OCI-LY3 (cell line): ENCODE measurements around the gene TTLL8.
"Not testable (repeated sequence)": the region's sequence is repeated elsewhere in the genome, so short reads cannot be mapped to it uniquely, and the experiment has no call there.

Source experiments
- H2AFZ ChIP-seq: fragments of 200-600, 300-600 bp; shearing (Covaris generic); 2 replicates; pipeline ENCODE4 v1.6.0; 2014; ENCODE audit warnings: antibody characterized with exemption, low read depth, low read length
- H3K27ac ChIP-seq: fragments of 200-600, 300-600 bp; sonication (generic); 2 replicates; pipeline ENCODE4 v1.5.1; 2014; ENCODE audit warnings: mild to moderate bottlenecking, low read length, moderate library complexity, mixed read lengths
- H3K27me3 ChIP-seq: fragments of 200-600, 300-600 bp; sonication (generic); 2 replicates; pipeline ENCODE4 v1.6.1; 2014; ENCODE audit warnings: low read depth, low read length, mixed read lengths
- H3K36me3 ChIP-seq: fragments of 200-600, 300-600 bp; sonication (generic); replicated peaks from 2 replicates; pipeline ENCODE3; 2014; ENCODE audit warnings: low read depth, low read length, mixed read lengths
- H3K4me1 ChIP-seq: fragments of 300-600, 200-600 bp; sonication (generic); 2 replicates; pipeline ENCODE4 v1.6.1; 2014; ENCODE audit warnings: low read length, mixed read lengths
- H3K4me2 ChIP-seq: fragments of 200-600, 300-600 bp; sonication (generic); 2 replicates; pipeline ENCODE4 v1.6.1; 2014; ENCODE audit warnings: low read length, mixed read lengths
- H3K4me3 ChIP-seq: fragments of 300-600, 200-600 bp; sonication (generic); 2 replicates; pipeline ENCODE4 v1.5.1; 2014; ENCODE audit warnings: antibody characterized with exemption, mild to moderate bottlenecking, low read length, moderate library complexity
- H3K79me2 ChIP-seq: fragments of 300-600, 200-600 bp; shearing (Covaris generic); 2 replicates; pipeline ENCODE4 v1.6.1; 2014; ENCODE audit warnings: mild to moderate bottlenecking, low read length, mixed read lengths
- H3K9ac ChIP-seq: fragments of 300-600, 200-600 bp; shearing (Covaris generic); 2 replicates; pipeline ENCODE4 v1.6.0; 2014; ENCODE audit warnings: mild to moderate bottlenecking, low read length, moderate library complexity
- H3K9me3 ChIP-seq: fragments of 200-600, 300-600 bp; shearing (Covaris generic); 2 replicates; pipeline ENCODE4 v1.6.1; 2014; ENCODE audit warnings: low read length, mixed read lengths; ENCODE audit not compliant: insufficient read depth
- H4K20me1 ChIP-seq: fragments of 200-600, 300-600 bp; sonication (generic); 2 replicates; pipeline ENCODE4 v1.6.1; 2016; ENCODE audit warnings: low read length, mixed read lengths; ENCODE audit not compliant: insufficient read depth
- EZH2phosphoT487 ChIP-seq: fragments of 200-600 bp; shearing (Covaris generic); IDR thresholded peaks from 2 replicates; pipeline ENCODE4 v1.6.1; 2018; ENCODE audit warnings: antibody characterized with exemption, mixed run types, low read depth
- TF ChIP-seq, protein P1 (sequence below): fragments of 200-600, 300-600 bp; sonication (generic); IDR thresholded peaks from 2 replicates; pipeline ENCODE4 v1.5.1; 2014; ENCODE audit warnings: antibody characterized with exemption, low read length, low read depth

TTLL8 gene

DNA sequence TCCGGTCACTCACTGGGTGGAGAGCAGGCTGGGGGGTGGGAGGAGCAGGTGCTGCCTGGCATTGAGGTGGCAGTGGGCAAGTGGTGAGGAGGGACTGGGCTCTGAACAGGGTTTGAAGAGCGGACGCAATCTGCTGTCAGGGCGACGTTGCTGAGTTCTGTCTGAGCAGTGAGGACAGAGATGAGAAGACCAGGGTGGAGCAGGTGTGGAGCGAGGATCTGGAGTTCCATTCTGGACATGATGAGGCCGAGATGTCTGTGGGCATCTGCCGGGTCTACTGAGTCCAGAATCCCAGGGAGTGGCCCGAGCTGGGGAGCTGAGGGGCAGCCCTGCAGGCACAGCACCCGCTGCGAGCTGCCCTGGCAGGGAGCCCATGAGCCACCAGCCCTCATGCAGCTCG lies 29.5 kb upstream of the TTLL8 start:
- Histone ChIP-seq H4K20me1 (no peaks in the 10 kb centered on the region), H3K27me3 (no peaks in the 10 kb centered on the region), H3K4me1 (no peaks in the 10 kb centered on the region), H3K4me3 (no peak overlapping the region), H3K36me3 (no peaks in the 10 kb centered on the region), H3K9ac (no peak overlapping the region), H3K9me3 (no peaks in the 10 kb centered on the region), H3K4me2 (no peak overlapping the region), H2AFZ (no peak overlapping the region), H3K27ac (no peak overlapping the region), H3K79me2 (no peaks in the 10 kb centered on the region)
- TF ChIP-seq, protein P1, sequence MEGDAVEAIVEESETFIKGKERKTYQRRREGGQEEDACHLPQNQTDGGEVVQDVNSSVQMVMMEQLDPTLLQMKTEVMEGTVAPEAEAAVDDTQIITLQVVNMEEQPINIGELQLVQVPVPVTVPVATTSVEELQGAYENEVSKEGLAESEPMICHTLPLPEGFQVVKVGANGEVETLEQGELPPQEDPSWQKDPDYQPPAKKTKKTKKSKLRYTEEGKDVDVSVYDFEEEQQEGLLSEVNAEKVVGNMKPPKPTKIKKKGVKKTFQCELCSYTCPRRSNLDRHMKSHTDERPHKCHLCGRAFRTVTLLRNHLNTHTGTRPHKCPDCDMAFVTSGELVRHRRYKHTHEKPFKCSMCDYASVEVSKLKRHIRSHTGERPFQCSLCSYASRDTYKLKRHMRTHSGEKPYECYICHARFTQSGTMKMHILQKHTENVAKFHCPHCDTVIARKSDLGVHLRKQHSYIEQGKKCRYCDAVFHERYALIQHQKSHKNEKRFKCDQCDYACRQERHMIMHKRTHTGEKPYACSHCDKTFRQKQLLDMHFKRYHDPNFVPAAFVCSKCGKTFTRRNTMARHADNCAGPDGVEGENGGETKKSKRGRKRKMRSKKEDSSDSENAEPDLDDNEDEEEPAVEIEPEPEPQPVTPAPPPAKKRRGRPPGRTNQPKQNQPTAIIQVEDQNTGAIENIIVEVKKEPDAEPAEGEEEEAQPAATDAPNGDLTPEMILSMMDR, result no peak
- TF ChIP-seq EZH2phosphoT487, result no peak

DNA sequence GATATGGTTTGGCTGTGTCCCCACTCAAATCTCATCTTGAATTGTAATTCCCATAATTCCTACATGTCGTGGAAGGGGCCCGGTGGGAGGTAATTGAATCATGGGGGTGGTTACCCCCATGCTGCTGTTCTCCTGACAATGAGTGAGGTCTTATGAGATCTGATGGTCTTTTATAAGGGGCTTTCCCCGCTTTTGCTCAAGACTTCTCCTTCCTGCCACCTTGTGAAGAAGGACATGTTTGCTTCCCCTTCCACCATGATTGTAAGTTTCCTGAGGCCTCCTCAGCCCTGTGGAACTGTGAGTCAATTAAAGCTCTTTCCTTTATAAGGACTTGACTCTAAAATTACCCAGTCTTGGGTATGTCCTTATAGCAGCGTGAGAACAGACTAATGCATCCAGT lies 28.9 kb upstream of the TTLL8 start:
- not testable (repeated sequence) for H3K27ac ChIP-seq, H3K9me3 ChIP-seq, H3K4me3 ChIP-seq, H3K79me2 ChIP-seq, H3K9ac ChIP-seq, H2AFZ ChIP-seq, H3K4me2 ChIP-seq, H3K4me1 ChIP-seq, H3K27me3 ChIP-seq, H3K36me3 ChIP-seq, H4K20me1 ChIP-seq

DNA sequence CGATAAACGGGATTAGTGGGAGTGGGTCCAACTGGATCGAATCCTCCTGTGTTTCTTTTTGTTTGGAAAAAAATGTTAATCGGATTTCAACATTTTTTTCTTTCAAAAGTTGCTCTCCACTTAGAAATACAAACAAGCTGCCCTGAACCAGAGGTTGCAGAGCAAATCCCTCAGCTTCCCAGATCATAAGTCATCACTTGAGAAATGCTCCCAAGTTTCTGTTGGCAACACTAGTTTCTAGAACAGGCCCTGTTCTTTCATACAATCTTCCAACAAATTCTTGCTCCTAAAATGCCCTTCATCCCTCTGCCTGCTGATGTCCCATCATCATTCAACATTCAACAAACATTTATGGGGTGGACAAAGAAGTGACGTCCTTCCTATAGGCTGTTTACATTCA lies 28.4 kb upstream of the TTLL8 start:
- Histone ChIP-seq H3K27me3 (no peaks in the 10 kb centered on the region), H3K79me2 (no peaks in the 10 kb centered on the region), H3K27ac (no peak overlapping the region), H2AFZ (no peak overlapping the region), H3K9ac (no peak overlapping the region), H3K4me3 (no peak overlapping the region), H3K36me3 (no peaks in the 10 kb centered on the region), H3K4me1 (no peaks in the 10 kb centered on the region), H4K20me1 (no peaks in the 10 kb centered on the region), H3K4me2 (no peak overlapping the region), H3K9me3 (no peaks in the 10 kb centered on the region)
- TF ChIP-seq, protein P1, result no peak
- no peak for TF ChIP-seq EZH2phosphoT487

DNA sequence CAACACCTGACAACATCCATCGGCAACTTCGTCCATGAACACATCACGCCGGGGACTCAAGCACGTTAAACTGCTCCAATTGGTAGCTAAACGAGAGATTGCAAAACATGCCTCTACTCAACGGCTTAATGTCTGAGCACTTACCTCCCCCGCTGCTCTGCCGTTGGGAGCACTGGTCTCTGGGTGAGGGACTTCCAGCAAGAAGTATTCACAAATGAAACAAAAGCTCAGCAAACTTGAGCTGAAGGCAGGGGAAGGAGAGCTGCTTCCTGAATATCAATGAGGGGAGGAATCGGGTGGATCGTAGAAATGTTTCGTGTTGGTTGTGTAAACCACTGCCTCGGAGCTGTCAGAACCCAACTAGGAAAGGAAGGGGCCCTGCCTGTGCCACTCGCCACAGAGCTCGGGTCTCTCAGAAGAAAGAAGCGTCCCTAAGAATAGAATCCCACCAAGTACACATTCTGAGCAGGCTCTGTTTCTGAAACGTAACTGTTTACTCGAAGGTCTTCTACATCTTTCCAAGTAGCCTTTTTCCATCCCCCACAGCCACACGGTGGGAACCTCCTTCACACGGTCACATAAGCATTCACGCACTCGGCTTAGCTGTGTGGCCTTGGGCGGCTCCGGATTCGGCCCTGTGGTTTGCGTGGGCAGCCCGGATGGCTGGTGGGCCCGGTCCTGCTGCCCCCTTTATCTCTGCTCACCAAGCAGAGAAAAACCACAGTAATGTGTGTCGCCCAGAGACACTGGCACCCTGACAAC lies 27.3 kb upstream of the TTLL8 start, which contains the start of gene MLC1:
TSS of gene MLC1 (minus strand) at position 216 of the 762 bp plus-strand sequence. CDS start 524 bp downstream, outside the sequence.
- Histone ChIP-seq H3K27ac (no peak within 1 kb of the TSS), H3K9ac (no peak within 1 kb of the TSS), H3K27me3 (no peaks in the 10 kb centered on the region), H3K79me2 (no peaks in the 10 kb centered on the region), H3K4me3 (no peak within 1 kb of the TSS), H3K36me3 (no peaks in the 10 kb centered on the region), H3K4me1 (no peaks in the 10 kb centered on the region), H3K9me3 (no peaks in the 10 kb centered on the region), H3K4me2 (no peak within 1 kb of the TSS), H2AFZ (no peak within 1 kb of the TSS), H4K20me1 (no peaks in the 10 kb centered on the region)
- TF ChIP-seq, protein P1, result no peak
- TF ChIP-seq EZH2phosphoT487, result no peak
